ENCODE data around the gene CNN2.

The CNN2 gene

DNA sequence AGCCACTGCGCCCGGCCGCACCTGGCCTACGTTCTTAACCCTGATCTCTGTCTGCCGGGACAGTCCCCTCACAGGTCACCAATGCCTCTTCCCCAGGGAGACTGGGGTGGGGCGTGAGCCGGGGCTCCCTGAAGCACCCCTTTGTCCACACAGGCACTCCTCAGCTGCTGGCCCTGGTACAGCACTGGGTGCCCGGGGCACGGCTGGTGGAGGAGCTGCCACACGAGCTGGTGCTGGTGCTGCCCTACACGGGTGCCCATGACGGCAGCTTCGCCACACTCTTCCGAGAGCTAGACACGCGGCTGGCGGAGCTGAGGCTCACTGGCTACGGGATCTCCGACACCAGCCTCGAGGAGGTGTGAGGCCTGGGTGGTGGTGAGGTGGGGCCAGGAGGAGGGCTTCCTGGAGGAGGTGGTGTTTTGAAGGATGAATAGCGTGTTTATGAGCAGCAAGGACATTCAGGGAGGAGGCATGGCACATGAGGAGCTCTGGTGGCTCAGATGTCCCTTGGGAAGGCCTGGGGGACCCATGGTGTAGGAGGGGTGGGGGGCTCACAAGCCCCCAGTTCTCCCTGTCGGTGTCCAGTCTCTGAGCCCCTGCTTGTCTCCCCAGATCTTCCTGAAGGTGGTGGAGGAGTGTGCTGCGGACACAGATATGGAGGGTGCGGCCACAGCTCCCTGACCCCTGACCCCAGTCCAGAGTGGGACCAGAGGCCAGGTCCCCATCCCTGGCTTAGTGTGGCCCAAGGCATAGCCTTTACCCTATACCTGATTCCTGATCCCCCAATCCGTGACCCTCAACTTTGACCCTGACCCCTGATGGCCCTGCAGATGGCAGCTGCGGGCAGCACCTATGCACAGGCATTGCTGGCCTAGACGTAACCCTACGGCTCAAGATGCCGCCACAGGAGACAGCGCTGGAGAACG lies 27.0 kb downstream of the CNN2 start:
- no peak for DNase-seq

- no peak for DNase-seq
Observed at GRCh38 chr19:1054102-1055027, 28.0 kb downstream of the CNN2 start.

GRCh38 chr19:1055028-1055425 lies 28.6 kb downstream of the CNN2 start:
- DNase-seq, result no peak

DNA sequence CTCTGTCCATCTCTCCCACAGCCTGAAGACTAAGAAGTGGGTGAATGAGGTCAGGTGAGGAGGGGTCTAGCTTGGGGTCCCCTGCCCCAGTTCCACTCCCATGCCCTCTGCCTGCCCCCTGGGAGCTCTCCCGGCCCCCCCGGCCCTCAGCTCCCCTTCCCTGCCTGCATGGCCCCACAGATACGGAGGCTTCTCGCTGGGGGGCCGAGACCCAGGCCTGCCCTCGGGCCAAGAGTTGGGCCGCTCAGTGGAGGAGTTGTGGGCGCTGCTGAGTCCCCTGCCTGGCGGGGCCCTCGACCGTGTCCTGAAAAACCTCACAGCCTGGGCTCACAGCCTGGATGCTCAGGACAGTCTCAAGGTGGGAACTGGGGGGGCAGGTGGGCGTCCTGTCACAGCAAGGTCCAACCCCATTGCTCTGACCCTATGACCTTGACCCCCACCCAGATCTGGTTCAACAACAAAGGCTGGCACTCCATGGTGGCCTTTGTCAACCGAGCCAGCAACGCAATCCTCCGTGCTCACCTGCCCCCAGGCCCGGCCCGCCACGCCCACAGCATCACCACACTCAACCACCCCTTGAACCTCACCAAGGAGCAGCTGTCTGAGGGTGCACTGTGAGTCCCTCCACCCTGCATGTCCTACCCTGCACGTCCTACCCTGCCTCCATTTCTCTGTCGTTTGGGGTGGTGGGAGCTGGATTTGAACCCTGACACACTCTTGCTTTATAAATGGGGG lies 29.6 kb downstream of the CNN2 start:
- DNase-seq, result no peak

DNA sequence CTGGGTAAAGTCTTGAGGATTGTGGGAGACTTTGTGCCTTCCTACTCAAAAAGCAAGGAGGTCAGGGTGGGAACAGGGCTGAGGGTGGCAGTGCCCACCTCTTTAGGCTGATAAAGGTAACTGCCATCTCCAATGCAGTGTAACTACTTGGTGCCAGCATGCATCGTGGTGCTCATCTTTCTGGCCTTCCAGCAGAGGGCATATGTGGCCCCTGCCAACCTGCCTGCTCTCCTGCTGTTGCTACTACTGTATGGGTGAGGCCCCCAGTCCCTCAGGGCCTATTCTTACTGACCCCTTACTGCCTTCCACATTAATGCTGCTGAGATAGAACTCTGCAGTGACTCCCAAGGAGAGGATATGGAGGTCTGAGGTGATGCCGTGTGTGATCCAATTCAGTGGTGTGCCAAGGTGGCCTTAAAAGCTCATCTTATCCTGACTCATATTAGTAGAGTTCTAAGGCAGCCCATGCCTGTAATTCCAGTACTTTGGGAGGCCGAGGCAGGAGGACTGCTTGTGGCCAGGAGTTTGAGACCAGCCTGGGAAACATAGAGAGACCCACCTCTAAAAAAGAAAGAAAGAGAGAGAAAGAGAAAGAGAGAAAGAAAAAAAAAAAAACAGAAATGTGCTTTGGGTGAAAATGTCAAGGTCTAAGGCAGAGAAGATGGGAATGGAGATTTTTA lies 30.9 kb downstream of the CNN2 start:
- no peak for DNase-seq

GRCh38 chr19:1058112-1058511 lies 31.7 kb downstream of the CNN2 start:
- no peak for DNase-seq

- DNase-seq, result no peak
Observed at GRCh38 chr19:1060689-1061088, 34.3 kb downstream of the CNN2 start.

GRCh38 chr19:1061987-1062386 lies 35.6 kb downstream of the CNN2 start:
- DNase-seq, result no peak

DNA sequence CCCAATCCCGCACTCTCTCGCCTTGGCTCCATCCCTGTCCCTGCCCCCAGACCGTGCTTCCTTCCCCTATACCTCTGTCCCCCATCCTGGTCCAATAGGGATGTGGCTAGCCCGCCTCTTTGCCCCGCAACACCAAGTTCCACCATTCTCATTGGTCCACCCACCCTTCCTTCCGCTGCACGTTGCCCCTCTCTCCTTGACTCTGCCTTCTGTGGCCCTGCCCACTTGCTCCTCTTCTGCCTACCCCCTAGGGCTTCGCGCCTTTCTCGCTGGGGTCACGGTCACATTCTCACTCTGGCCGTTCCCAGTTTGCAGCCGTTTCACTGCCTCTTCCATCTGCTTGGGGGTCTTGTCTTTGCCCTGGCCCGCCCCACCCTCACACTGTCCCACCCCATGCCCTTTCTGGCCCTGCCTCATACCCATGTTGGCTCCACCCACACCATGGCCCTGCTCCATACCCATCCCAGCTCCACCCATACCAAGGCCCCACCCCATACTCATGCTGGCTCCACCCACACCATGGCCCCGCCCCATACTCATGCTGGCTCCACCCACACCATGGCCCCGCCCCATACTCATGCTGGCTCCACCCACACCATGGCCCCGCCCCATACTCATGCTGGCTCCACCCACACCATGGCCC lies 36.1 kb downstream of the CNN2 start:
- no peak for DNase-seq

- no peak for DNase-seq
Observed at GRCh38 chr19:1063030-1063908, 36.9 kb downstream of the CNN2 start.

DNA sequence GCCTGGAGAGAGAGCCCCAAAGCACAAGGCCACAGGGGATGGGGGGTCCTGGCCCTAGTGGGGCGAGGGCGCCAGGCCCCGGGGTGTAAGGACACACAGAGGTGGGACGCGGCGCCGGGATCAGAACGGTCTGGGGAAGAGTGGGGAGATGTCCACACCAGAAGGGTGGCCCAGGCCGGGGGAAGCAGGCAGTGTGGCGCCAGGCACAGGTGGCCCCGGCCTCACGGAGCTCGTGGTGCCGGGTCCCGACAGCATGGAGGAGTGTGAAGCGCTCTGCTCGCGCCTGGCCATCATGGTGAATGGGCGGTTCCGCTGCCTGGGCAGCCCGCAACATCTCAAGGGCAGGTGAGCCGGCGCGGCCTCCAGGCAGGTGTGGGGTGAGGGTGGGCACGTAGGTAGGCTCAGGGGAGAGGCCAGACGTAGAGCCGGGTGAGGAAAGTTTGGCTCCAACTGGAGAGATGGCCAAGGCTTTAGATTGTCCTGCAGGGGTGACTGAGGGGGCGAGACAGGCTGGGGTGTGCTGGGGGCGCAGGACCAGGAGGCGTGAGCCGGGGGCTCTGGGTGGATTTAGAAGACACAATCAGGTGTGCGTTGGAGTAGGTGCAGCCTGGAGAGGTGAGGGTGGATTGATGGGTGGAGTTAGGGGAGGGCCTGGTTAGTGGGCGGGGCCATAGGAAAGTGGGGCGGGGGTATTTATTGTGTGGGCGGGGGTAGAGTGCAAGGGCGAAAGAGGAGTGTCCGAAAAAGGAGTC lies 37.7 kb downstream of the CNN2 start:
- no peak for DNase-seq

DNA sequence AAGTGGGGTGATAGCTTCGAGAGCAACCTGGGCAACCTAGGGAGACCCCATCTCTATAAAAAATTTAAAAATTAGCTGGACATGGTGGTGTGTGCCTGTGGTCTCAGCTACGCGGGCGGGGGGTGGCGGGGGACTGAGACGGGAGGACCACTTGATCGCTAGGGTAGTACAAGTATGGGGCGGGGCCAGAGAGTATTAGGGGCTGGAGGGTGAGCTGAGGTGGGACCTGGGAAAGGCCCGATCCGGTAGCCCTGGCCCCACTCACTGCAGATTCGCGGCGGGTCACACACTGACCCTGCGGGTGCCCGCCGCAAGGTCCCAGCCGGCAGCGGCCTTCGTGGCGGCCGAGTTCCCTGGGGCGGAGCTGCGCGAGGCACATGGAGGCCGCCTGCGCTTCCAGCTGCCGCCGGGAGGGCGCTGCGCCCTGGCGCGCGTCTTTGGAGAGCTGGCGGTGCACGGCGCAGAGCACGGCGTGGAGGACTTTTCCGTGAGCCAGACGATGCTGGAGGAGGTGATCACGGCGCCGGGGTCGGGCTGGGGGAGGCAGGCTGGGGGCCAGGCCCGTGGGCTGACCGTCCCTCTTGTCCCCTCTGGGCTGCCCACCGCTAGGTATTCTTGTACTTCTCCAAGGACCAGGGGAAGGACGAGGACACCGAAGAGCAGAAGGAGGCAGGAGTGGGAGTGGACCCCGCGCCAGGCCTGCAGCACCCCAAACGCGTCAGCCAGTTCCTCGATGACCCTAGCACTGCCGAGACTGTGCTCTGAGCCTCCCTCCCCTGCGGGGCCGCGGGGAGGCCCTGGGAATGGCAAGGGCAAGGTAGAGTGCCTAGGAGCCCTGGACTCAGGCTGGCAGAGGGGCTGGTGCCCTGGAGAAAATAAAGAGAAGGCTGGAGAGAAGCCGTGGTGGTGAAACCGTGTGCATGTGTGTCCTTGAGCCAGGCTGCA lies 38.5 kb downstream of the CNN2 start:
- DNase-seq, result no peak

DNA sequence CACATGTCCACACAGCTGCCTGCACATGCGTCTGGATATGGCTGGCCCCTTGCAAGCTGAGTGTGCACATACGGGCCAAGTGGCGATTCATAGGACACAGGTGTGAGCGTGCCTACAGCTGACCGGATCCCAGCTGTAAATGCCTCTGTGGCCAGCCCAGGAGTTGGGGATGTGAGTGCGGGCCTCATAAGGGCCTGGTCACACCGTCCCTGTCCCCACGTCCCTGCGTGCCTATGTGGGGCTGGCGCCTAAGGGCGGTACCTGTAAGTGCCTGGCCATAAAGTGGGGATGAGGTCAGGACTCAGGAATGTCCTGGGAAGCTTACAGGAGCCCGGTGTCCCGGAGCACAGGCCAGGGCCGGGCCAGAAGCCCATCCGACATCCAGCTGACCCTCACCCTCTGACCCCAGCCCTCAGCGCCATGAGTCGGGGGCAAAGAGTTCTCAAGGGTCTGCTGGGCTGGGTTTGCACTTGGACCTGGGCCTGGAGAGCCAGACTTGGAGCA lies 39.2 kb downstream of the CNN2 start:
- no peak for DNase-seq

GRCh38 chr19:1066251-1066747 lies 39.9 kb downstream of the CNN2 start:
- DNase-seq, result no peak

GRCh38 chr19:1066748-1067340 lies 40.4 kb downstream of the CNN2 start, which contains the start of gene ARHGAP45:
Gene ARHGAP45 (plus strand): TSS chr19:1067167. CDS start chr19:1067406, 239 bp downstream.
- DNase-seq, result no peak

- no peak for DNase-seq
Observed at GRCh38 chr19:1067341-1067957, 41.0 kb downstream of the CNN2 start.
